Thyroid gland (tissue), 4 donors: ENCODE results near the gene NR1H3.

Experiments
- POLR2A ChIP-seq, 2 donors: fragments of 450-650 bp; IDR thresholded peaks; one replicate each; pipeline ENCODE4 v1.6.1; 2017; ENCODE audit warnings: antibody characterized with exemption in 2 of 2, mild to moderate bottlenecking in 2 of 2, moderate library complexity in 1 of 2
- TF ChIP-seq, protein P1 (sequence below), 6 experiments: fragments of 200-600 bp in 3 of 6; fragments of 450-650 bp in 3 of 6; sonication (generic) in 3 of 6; IDR thresholded peaks; one replicate each; pipeline ENCODE4 v1.5.1; 2016 to 2019; ENCODE audit warnings: antibody characterized with exemption in 6 of 6, mild to moderate bottlenecking in 2 of 6, inconsistent platforms in 1 of 6, moderate library complexity in 1 of 6

DNA sequence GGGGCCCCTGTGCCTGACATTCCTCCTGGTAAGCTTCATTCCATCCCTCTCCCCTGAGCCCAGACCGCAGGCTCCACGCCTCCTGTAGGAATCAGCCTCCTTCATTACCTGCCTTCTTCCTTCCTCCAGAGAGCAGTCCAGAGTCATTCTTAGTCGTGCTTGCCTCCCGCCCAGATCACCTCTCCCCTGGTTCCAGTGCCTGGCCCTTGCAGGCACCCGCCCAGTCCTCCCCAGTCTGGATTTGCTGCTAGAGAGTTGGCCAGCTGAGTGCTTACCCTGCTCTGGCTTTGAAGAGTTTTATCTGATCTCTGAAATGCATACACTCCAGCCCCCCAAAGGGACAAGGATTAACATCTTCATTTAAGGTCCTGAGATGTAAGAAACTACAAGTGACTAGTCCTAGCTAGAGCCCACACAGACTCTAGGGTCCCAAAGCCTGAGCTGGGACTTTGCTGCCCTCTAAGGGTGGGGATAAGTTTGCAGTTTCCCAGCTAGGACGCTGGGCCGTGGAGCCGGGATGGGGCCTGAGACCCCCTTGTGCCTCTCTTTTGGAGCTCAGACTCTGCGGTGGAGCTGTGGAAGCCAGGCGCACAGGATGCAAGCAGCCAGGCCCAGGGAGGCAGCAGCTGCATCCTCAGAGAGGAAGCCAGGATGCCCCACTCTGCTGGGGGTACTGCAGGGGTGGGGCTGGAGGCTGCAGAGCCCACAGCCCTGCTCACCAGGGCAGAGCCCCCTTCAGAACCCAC is 1.6 kb downstream of the NR1H3 start:
- TF ChIP-seq, protein P1, sequence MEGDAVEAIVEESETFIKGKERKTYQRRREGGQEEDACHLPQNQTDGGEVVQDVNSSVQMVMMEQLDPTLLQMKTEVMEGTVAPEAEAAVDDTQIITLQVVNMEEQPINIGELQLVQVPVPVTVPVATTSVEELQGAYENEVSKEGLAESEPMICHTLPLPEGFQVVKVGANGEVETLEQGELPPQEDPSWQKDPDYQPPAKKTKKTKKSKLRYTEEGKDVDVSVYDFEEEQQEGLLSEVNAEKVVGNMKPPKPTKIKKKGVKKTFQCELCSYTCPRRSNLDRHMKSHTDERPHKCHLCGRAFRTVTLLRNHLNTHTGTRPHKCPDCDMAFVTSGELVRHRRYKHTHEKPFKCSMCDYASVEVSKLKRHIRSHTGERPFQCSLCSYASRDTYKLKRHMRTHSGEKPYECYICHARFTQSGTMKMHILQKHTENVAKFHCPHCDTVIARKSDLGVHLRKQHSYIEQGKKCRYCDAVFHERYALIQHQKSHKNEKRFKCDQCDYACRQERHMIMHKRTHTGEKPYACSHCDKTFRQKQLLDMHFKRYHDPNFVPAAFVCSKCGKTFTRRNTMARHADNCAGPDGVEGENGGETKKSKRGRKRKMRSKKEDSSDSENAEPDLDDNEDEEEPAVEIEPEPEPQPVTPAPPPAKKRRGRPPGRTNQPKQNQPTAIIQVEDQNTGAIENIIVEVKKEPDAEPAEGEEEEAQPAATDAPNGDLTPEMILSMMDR (IDR thresholded peaks at IDR 0.05), result peak in 5 of 6 experiments; percentile 9 to 53 (median 43)
- TF ChIP-seq POLR2A (IDR thresholded peaks at IDR 0.05), result no peak
